KMS-11 (cell line): ENCODE measurements around the gene RAB43.

Source experiments
- H2AFZ ChIP-seq: fragments of 200-600 bp; sonication (generic); 2 replicates; pipeline ENCODE4 v1.6.1; 2016; ENCODE audit warnings: antibody characterized with exemption, mixed run types, low read depth
- H3K27ac ChIP-seq: fragments of 200-600 bp; sonication (generic); 2 replicates; pipeline ENCODE4 v1.6.1; 2016; ENCODE audit warnings: mild to moderate bottlenecking, mixed run types
- H3K27me3 ChIP-seq: fragments of 200-600 bp; sonication (generic); 2 replicates; pipeline ENCODE4 v1.6.1; 2017; ENCODE audit warnings: mild to moderate bottlenecking, low read depth, mixed run types, moderate library complexity; ENCODE audit not compliant: insufficient read depth
- H3K36me3 ChIP-seq: fragments of 200-600 bp; sonication (generic); 2 replicates; pipeline ENCODE4 v1.6.1; 2017; ENCODE audit warnings: mild to moderate bottlenecking, mixed run types; ENCODE audit not compliant: insufficient read depth
- H3K4me1 ChIP-seq: fragments of 200-600 bp; sonication (generic); 2 replicates; pipeline ENCODE4 v1.6.1; 2016; ENCODE audit warnings: mild to moderate bottlenecking, low read depth, mixed run types; ENCODE audit not compliant: poor library complexity, severe bottlenecking
- H3K4me2 ChIP-seq: fragments of 200-600 bp; sonication (generic); 2 replicates; pipeline ENCODE4 v1.7.0; 2016; ENCODE audit warnings: mild to moderate bottlenecking, mixed run types
- H3K4me3 ChIP-seq: fragments of 200-600 bp; sonication (generic); IDR thresholded peaks from 2 replicates; pipeline ENCODE4 v1.6.1; 2017; ENCODE audit warnings: low read depth, low read length, mixed read lengths; ENCODE audit not compliant: insufficient read depth
- H3K79me2 ChIP-seq: fragments of 200-600 bp; sonication (generic); 2 replicates; pipeline ENCODE4 v1.6.1; 2016; ENCODE audit warnings: low read depth, mixed run types; ENCODE audit not compliant: insufficient read depth
- H3K9ac ChIP-seq: fragments of 200-600 bp; sonication (generic); 2 replicates; pipeline ENCODE4 v1.6.1; 2016; ENCODE audit warnings: mild to moderate bottlenecking, mixed run types
- H4K20me1 ChIP-seq: fragments of 200-600 bp; sonication (generic); 2 replicates; pipeline ENCODE4 v1.6.1; 2016; ENCODE audit warnings: mild to moderate bottlenecking, mixed run types; ENCODE audit not compliant: insufficient read depth
- CTCF ChIP-seq: fragments of 200-600 bp; sonication (generic); conservative IDR thresholded peaks from 2 replicates; pipeline ENCODE4 v1.6.1; 2017; ENCODE audit warnings: low read depth, mild to moderate bottlenecking, antibody characterized with exemption, low read length, moderate library complexity, mixed read lengths

Gene RAB43

DNA sequence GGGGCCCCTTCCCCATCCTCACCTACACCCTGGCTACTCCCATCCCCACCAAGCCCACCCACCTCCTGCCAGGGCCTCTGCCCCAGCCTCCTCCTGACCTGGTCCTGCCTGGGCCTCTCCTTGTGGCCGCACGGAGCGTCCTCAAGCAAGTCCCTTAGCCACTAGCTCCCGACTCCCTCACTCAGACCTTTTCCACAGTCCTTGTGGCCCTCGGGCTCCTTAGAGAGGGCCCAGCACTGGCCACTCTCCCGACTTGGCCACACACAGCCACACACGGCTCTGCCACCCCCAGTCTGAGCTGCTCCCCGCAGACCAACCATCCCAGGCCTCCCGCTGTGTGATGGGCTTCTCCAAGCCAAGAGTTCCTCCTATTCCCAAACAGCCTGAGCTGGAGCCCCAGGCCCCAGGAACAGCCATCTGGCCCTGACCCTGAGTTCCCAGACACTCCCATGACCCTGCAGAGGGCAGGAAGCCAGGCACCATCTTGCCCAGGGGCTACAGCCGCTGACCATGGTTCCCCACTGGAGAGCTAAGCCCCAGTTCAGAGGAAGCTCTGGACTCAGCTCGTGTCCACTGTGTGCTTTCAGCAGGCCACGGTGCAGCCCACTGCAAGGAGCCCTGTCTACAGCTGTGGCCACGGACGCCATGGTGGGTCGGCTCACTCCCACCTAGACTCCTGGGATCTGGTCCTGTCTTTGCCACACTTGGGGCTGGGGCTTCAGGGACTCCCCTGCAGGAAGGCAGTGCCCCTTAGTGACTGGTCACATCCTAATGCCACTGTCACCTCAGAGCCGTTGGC is 7.0 kb upstream of the RAB43 start:
- no peaks in the 10 kb centered on the region for H4K20me1 ChIP-seq
- no peak overlapping the region for H2AFZ ChIP-seq
- no peak overlapping the region for H3K9ac ChIP-seq
- H3K4me1 ChIP-seq = peaks cover 8% of the 10 kb centered on the region
- no peak overlapping the region for H3K27ac ChIP-seq
- H3K27me3 ChIP-seq = no peaks in the 10 kb centered on the region
- no peak for TF ChIP-seq CTCF
- H3K4me2 ChIP-seq = no peak overlapping the region
- H3K4me3 ChIP-seq = no peak overlapping the region
- H3K79me2 ChIP-seq = no peaks in the 10 kb centered on the region
- H3K36me3 ChIP-seq = peaks cover 6% of the 10 kb centered on the region; the same call in 1 of the 2 replicates

- peaks cover 26% of the 10 kb centered on the region for H3K4me1 ChIP-seq
Measured at GRCh38 chr3:129126726-129127280, 5.2 kb upstream of the RAB43 start.

GRCh38 chr3:129123314-129124060 is 1.9 kb upstream of the RAB43 start:
- Histone ChIP-seq H3K79me2 (peaks cover 18% of the 10 kb centered on the region; the same call in 1 of the 2 replicates), H2AFZ (no peak overlapping the region; the same call in 1 of the 2 replicates), H4K20me1 (no peaks in the 10 kb centered on the region), H3K4me2 (peak overlapping the region; percentile 43), H3K9ac (no peak overlapping the region), H3K36me3 (no peaks in the 10 kb centered on the region), H3K4me1 (peaks cover 37% of the 10 kb centered on the region), H3K4me3 (no peak overlapping the region), H3K27me3 (no peaks in the 10 kb centered on the region), H3K27ac (peak overlapping the region; percentile 36; the same call in 1 of the 2 replicates)
- no peak for TF ChIP-seq CTCF

More at GRCh38 chr3:129126726-129127280, 5.2 kb upstream of the RAB43 start:
- no peak overlapping the region for H3K4me3 ChIP-seq
- H4K20me1 ChIP-seq = no peaks in the 10 kb centered on the region
- H3K27ac ChIP-seq = no peak overlapping the region
- H3K27me3 ChIP-seq = no peaks in the 10 kb centered on the region
- no peak overlapping the region for H3K4me2 ChIP-seq
- H3K79me2 ChIP-seq = no peaks in the 10 kb centered on the region
- H2AFZ ChIP-seq = no peak overlapping the region
- H3K9ac ChIP-seq = no peak overlapping the region
- H3K36me3 ChIP-seq = peaks cover 6% of the 10 kb centered on the region; the same call in 1 of the 2 replicates
- no peak for TF ChIP-seq CTCF

DNA sequence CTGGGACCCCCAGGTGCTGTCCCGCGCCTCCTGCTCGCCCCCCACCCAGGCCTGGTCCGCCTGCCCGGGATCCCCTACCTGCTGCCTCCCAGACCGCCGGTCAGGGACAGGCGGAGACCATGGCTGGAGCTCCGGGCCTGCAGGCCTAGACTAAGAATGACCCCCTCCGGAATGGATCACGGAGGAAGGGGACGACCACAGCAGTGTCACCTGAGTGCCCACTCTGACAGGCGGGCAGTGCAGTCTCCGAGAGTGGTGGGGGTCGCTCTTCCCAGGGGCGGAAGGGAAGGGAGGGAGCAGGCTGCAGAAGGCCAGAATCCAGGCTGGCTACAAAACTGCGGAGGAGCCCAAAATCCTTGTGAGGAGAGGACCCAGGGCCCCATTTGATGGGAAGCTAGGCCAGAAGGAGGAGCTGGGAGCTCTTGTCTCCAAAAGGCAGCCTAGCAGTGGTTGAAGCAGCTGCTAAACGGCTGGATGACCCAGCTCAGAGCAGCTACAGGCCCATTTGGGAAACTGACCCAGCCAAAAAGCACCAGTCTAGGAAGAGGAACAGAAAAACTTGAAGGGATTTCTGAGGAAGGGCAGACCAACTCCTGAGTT is 908 bp upstream of the RAB43 start:
- H4K20me1 ChIP-seq = no peaks in the 10 kb centered on the region
- H3K4me2 ChIP-seq = peak overlapping the region; percentile 43
- H3K4me3 ChIP-seq = no peak overlapping the region
- H2AFZ ChIP-seq = no peak overlapping the region; the same call in 1 of the 2 replicates
- H3K27ac ChIP-seq = peak overlapping the region; percentile 36; the same call in 1 of the 2 replicates
- TF ChIP-seq CTCF = no peak
- no peaks in the 10 kb centered on the region for H3K27me3 ChIP-seq
- H3K36me3 ChIP-seq = no peaks in the 10 kb centered on the region
- no peak overlapping the region for H3K9ac ChIP-seq
- peaks cover 46% of the 10 kb centered on the region for H3K4me1 ChIP-seq
- H3K79me2 ChIP-seq = peaks cover 25% of the 10 kb centered on the region; the same call in 1 of the 2 replicates
